Endodermal cell (in vitro differentiated cells): Measurements from ENCODE around the gene TLL2. TPM values are rescaled to one million over a fixed set of nuclear protein-coding genes. Genes with fewer than 3 reads are reported as not detected.
A peak's percentile ranks its signal among the peaks of the same experiment; 100 is the strongest.

Source experiments
- DNase-seq: peaks from one replicate; pipeline ENCODE4 v3.0.0-alpha.2; 2017
- H3K27ac ChIP-seq: 2 replicates; pipeline ENCODE4 v1.5.1; 2013; ENCODE audit warnings: mild to moderate bottlenecking, low read depth, low read length, moderate library complexity
- H3K27me3 ChIP-seq: 2 replicates; pipeline ENCODE4 v1.6.1; 2013; ENCODE audit warnings: mild to moderate bottlenecking, low read length, moderate library complexity; ENCODE audit not compliant: insufficient read depth, control insufficient read depth, poor library complexity, severe bottlenecking
- H3K36me3 ChIP-seq: 2 replicates; pipeline ENCODE4 v1.7.0; 2013; ENCODE audit warnings: mild to moderate bottlenecking, low read length, moderate library complexity; ENCODE audit not compliant: control insufficient read depth, insufficient read depth
- H3K4me1 ChIP-seq: one replicate; pipeline ENCODE4 v1.7.0; 2013; ENCODE audit warnings: low read length; ENCODE audit not compliant: control insufficient read depth, insufficient read depth
- H3K4me3 ChIP-seq: 2 replicates; pipeline ENCODE4 v1.5.1; 2013; ENCODE audit warnings: mild to moderate bottlenecking, low read length, moderate library complexity
- H3K9ac ChIP-seq: 2 replicates; pipeline ENCODE4 v1.6.1; 2013; ENCODE audit warnings: mild to moderate bottlenecking, low read length, moderate library complexity; ENCODE audit not compliant: poor library complexity, severe bottlenecking; ENCODE audit errors: extremely low read depth
- H3K9me3 ChIP-seq: 2 replicates; pipeline ENCODE4 v1.6.1; 2013; ENCODE audit warnings: mild to moderate bottlenecking, low read length, moderate library complexity; ENCODE audit not compliant: control insufficient read depth
- H3K27ac Mint-ChIP-seq: 2 replicates; pipeline ENCODE4 v1.8.0; 2020; ENCODE audit warnings: mixed read lengths
- H3K27me3 Mint-ChIP-seq: 2 replicates; pipeline ENCODE4 v1.8.0; 2021; ENCODE audit warnings: mild to moderate bottlenecking, mixed read lengths; ENCODE audit not compliant: insufficient read depth
- H3K36me3 Mint-ChIP-seq: 2 replicates; pipeline ENCODE4 v1.8.0; 2020; ENCODE audit warnings: low read depth, mixed read lengths
- H3K4me1 Mint-ChIP-seq: 2 replicates; pipeline ENCODE4 v1.8.0; 2020; ENCODE audit warnings: mixed read lengths
- H3K4me3 Mint-ChIP-seq: 2 replicates; pipeline ENCODE4 v1.8.0; 2020; ENCODE audit warnings: mild to moderate bottlenecking, moderate library complexity, mixed read lengths
- H3K9me3 Mint-ChIP-seq: 2 replicates; pipeline ENCODE4 v1.8.0; 2020; ENCODE audit warnings: mild to moderate bottlenecking, mixed read lengths
- CTCF ChIP-seq: fragments of 200-600 bp; sonication (generic); conservative IDR thresholded peaks from 2 replicates; pipeline ENCODE4 v1.5.0; 2021; ENCODE audit warnings: antibody characterized with exemption, mild to moderate bottlenecking
- WGBS, 2 experiments: methylation state at CpG; one replicate each; pipeline versions ENCODE4 v1.1.5 to v1.1.7; 2013; ENCODE audit warnings: missing lambda C conversion rate in 2 of 2, mixed read lengths in 1 of 2; ENCODE audit not compliant: insufficient coverage in 1 of 2, insufficient read length in 1 of 2; 5-methylcytosine and 5-hydroxymethylcytosine counted together
- total RNA-seq, 2 donors: library from RNA; stranded (reverse); fragmentation: NEBNext Ultra II Directional in 1 of 2; extraction: Animal tissue kit (Norgen Biotek cat#: 25700) in 1 of 2; gene quantifications; 2 replicates in 1 of 2; 3 replicates in 1 of 2; pipeline ENCODE4 v1.2.1, GENCODE V29; 2021

Gene TLL2
- total RNA-seq, 2 donors from 2014 or later = 0.11 to 0.18 TPM

GRCh38 chr10:96410296-96410695 lies 103.4 kb downstream of the TLL2 start:
- Histone ChIP-seq H3K4me3 (no peak overlapping the region), H3K27me3 (no peaks in the 10 kb centered on the region), H3K9ac (no peak overlapping the region), H3K36me3 (no peaks in the 10 kb centered on the region), H3K27ac (no peak overlapping the region), H3K9me3 (no peaks in the 10 kb centered on the region), H3K4me1 (no peaks in the 10 kb centered on the region)
- H3K36me3 Mint-ChIP-seq = no peaks in the 10 kb centered on the region
- TF ChIP-seq CTCF = no peak
- peaks cover 6% of the 10 kb centered on the region for H3K27me3 Mint-ChIP-seq
- H3K4me3 Mint-ChIP-seq = no peak overlapping the region
- no peaks in the 10 kb centered on the region for H3K4me1 Mint-ChIP-seq
- WGBS, 2 experiments = 94 to 96% methylated on average over 10 to 11 of the region's 11 CpGs
- no peak for DNase-seq
- no peak overlapping the region for H3K27ac Mint-ChIP-seq
- H3K9me3 Mint-ChIP-seq = no peaks in the 10 kb centered on the region

- H3K27me3 Mint-ChIP-seq = peaks cover 6% of the 10 kb centered on the region
- no peak for DNase-seq
- Histone ChIP-seq H3K36me3 (no peaks in the 10 kb centered on the region), H3K4me1 (no peaks in the 10 kb centered on the region), H3K27me3 (no peaks in the 10 kb centered on the region), H3K9ac (no peak overlapping the region), H3K27ac (no peak overlapping the region), H3K4me3 (no peak overlapping the region), H3K9me3 (no peaks in the 10 kb centered on the region)
- H3K27ac Mint-ChIP-seq = no peak overlapping the region
- 76% methylated on average over 1 of the region's 1 CpG; no CpG with 5 or more reads in 1 of the 2 experiments for WGBS, 2 experiments
- no peak overlapping the region for H3K4me3 Mint-ChIP-seq
- no peaks in the 10 kb centered on the region for H3K36me3 Mint-ChIP-seq
- no peaks in the 10 kb centered on the region for H3K4me1 Mint-ChIP-seq
- no peaks in the 10 kb centered on the region for H3K9me3 Mint-ChIP-seq
- TF ChIP-seq CTCF = no peak
Observed at GRCh38 chr10:96408201-96408600, 105.5 kb downstream of the TLL2 start.

DNA sequence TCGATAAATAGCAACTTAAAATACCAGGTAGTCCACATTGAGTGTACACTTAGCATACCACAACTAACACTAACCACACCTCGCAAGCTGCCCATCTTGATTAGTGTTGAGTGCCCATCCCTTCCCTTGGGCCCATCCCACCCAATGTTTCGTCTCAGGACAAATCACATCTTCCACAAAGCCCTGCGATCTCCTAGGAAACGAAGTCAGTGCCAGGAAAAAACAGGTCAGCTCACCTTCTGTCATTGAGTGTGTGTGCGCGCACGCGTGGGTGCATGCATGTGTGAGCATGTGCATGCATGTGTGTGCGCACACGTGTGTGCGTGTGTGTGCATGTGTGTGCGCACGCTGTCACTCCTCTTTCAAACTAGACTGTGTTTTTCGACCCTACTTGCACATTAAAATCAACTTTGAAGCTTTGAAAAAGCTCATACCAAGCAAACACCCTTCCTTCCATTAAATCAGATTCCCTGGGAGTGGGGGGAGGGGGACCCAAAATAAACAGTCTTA lies 106.1 kb downstream of the TLL2 start:
- TF ChIP-seq CTCF = no peak
- Mint-ChIP-seq H3K27me3 (peaks cover under 1% of the 10 kb centered on the region), H3K4me1 (no peaks in the 10 kb centered on the region), H3K9me3 (no peaks in the 10 kb centered on the region), H3K27ac (no peak overlapping the region), H3K36me3 (no peaks in the 10 kb centered on the region), H3K4me3 (no peak overlapping the region)
- Histone ChIP-seq H3K4me1 (no peaks in the 10 kb centered on the region), H3K27ac (no peak overlapping the region), H3K36me3 (no peaks in the 10 kb centered on the region), H3K4me3 (no peak overlapping the region), H3K9ac (no peak overlapping the region), H3K27me3 (no peaks in the 10 kb centered on the region), H3K9me3 (no peaks in the 10 kb centered on the region)
- peak; percentile 17 for DNase-seq
- WGBS, 2 experiments = 85 to 87% methylated on average over 10 to 15 of the region's 15 CpGs
